HG02981 (cell line): ENCODE data around the gene PASK.

Source experiments
- ATAC-seq: cut with Tn5 transposase; IDR thresholded peaks from one replicate; pipeline ENCODE4 v1.9.1; 2021; ENCODE audit warnings: mild to moderate bottlenecking, moderate library complexity; ENCODE audit not compliant: unreplicated experiment

The PASK gene

GRCh38 chr2:241067501-241068135, 81.7 kb downstream of the PASK start:
- ATAC-seq = no peak

GRCh38 chr2:241066893-241067341, 82.4 kb downstream of the PASK start:
- ATAC-seq = no peak

DNA sequence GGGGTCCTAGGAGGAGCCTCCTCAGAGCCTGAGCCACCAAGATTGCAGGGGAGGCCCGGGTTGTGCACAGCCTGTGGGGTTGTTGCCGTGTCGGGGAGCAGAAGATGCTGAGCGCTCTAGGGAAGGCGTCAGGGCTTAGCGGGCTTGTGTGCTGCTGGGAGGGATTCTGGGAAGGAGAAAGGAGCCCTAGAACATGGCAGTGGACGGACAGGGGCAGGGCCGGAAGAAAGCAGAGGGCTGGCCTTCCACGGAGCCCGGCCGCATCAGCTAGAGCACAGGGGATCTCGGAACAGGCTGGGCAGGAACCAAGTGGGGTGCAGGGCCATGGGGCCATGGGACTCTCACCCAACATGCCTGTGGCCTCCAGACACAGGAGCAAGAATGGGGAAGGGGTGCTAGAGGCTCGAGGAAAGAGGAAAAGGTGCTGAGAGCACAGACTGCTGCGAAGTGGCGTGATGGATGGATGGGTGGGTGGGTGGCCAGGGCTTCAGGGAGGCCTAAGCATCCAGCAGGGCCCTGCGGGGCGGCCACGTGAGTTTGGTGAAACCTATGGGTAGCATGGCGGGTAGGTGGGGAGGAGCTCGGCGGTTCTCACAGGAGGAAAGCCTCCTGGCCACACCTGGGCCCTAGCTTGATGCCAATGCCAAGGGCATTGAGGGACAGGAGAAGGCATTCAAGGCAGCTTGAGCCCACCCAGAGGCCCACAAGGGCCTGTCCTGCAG, 82.9 kb downstream of the PASK start:
- no peak for ATAC-seq

- no peak for ATAC-seq
Measured at GRCh38 chr2:241065355-241065803, 83.9 kb downstream of the PASK start.

DNA sequence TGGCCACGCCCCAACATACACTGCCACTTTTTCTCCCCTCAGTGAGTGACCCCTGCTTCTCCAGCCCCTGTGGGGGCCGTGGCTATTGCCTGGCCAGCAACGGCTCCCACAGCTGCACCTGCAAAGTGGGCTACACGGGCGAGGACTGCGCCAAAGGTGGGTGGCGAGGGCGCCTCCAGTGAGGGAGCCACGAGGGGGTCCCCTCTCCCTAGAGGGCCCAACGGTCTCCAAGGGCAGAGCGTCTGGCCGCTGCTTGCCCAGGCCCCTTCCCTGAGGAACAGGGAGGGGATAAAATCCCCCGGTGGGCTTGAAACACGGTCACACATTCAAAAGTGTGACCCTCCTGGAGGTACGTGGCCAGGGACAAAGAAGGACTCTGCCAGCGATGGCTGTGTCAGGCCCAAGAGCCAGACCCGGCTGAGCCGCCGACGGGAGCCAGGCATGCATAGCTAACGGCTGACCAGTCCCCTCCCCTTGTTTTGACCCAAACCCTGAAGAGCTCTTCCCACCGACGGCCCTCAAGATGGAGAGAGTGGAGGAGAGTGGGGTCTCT, 84.4 kb downstream of the PASK start:
- ATAC-seq = no peak

DNA sequence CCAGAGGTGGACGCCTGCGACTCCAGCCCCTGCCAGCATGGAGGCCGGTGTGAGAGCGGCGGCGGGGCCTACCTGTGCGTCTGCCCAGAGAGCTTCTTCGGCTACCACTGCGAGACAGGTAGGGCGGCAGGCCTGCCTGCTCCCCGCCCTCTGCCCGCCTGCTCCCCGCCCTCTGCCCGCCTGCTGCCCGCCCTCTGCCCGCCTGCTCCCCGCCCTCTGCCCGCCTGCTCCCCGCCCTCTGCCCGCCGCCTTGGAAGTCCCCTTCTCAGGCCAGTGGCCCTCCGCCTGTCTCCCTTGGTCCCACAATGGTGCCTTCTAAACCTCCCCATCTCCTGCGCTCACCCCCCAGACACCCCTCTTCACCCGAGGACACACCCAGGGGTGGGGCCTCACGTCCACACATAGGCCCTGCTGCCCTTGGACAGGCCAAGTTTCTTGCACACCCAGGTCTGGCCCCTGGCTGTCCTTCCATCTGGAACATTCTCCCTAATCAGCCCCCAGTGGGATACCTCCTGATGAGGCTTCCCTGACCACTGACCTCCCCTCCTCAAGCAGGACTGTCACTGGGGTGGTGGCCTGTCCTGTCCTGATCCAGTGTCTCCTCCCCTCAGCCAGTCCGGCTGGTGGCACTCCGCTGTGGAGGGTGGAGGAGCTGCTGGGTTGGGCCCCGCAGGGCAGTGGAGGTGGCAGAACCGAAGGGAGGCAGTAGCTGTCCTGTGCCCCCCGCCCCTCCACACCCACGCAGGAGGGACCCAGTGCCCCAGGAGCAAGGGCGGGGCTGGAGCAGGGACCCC, 85.1 kb downstream of the PASK start:
- no peak for ATAC-seq

GRCh38 chr2:241063587-241063986, 85.7 kb downstream of the PASK start:
- no peak for ATAC-seq

DNA sequence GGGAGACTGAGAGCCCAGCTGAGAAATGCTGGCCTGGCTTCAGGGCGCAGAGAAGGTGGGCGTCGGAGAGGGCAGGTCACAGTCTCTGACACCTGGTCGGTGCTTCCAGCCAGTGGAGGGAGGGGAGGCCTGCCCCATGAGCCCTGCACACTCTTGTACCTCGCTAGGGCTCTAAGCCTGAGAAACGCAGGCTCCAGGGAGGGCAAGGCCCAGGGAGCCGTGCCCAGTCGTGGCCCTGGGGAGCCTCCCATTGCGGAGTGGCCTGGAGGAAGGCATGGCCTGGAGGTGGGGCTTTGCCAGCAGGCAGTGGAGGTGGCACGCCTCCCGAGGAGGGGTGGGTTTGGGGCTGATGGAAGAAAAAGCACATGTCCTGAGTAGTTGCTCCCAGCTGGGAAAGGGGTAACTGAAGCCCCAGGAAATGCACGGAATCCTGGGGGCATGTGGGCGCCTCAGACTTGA, 86.2 kb downstream of the PASK start:
- no peak for ATAC-seq

- no peak for ATAC-seq
Measured at GRCh38 chr2:241062389-241063092, 86.7 kb downstream of the PASK start.

GRCh38 chr2:241061275-241061674, 88.0 kb downstream of the PASK start:
- no peak for ATAC-seq
